ENCODE data around the gene DAZ4.
"Not testable (repeated sequence)": the region's sequence is repeated elsewhere in the genome, so short reads cannot be mapped to it uniquely, and the experiment has no call there.

Gene DAZ4, protein sequence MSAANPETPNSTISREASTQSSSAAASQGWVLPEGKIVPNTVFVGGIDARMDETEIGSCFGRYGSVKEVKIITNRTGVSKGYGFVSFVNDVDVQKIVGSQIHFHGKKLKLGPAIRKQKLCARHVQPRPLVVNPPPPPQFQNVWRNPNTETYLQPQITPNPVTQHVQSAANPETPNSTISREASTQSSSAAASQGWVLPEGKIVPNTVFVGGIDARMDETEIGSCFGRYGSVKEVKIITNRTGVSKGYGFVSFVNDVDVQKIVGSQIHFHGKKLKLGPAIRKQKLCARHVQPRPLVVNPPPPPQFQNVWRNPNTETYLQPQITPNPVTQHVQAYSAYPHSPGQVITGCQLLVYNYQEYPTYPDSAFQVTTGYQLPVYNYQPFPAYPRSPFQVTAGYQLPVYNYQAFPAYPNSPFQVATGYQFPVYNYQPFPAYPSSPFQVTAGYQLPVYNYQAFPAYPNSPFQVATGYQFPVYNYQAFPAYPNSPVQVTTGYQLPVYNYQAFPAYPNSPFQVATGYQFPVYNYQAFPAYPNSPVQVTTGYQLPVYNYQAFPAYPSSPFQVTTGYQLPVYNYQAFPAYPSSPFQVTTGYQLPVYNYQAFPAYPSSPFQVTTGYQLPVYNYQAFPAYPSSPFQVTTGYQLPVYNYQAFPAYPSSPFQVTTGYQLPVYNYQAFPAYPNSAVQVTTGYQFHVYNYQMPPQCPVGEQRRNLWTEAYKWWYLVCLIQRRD

DNA sequence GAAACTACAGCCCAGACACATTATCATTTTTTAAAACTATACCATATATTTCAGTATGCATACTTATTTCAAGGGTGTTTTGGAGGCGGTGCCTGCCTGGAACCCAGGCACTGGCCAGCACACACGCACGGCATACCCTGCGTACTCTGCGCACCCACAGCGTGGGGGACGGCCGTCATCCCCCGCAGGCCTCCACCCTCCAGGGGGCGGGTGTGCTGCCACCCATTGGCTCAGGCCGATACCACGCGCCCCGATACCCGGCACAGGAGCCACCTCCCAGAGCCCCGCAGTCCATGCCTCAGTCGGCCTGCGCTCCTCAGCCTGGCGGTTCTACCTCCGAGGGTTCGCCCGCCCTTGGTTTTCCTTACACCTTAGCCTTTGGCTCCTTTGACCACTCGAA lies at the start of gene DAZ4:
Gene DAZ4 (plus strand): TSS at position 301 of the 400 bp plus-strand sequence. CDS start 208 bp downstream, outside the sequence.
- H3K9ac ChIP-seq (ENCODE audit: low read depth, low read length); H3K9me3 ChIP-seq (ENCODE audit: control insufficient read depth, insufficient read depth, low read length); H3K27me3 ChIP-seq (ENCODE audit: control insufficient read depth, insufficient read depth, low read length); H3K4me3 ChIP-seq (ENCODE audit: low read depth, low read length); H3K36me3 ChIP-seq (ENCODE audit: control insufficient read depth, insufficient read depth, low read length); H3K27ac ChIP-seq (ENCODE audit: low read depth, low read length); H3K4me1 ChIP-seq (ENCODE audit: control insufficient read depth, insufficient read depth, low read length): not testable (repeated sequence)

DNA sequence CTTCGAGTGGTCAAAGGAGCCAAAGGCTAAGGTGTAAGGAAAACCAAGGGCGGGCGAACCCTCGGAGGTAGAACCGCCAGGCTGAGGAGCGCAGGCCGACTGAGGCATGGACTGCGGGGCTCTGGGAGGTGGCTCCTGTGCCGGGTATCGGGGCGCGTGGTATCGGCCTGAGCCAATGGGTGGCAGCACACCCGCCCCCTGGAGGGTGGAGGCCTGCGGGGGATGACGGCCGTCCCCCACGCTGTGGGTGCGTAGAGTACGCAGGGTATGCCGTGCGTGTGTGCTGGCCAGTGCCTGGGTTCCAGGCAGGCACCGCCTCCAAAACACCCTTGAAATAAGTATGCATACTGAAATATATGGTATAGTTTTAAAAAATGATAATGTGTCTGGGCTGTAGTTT lies 20.4 kb upstream of the DAZ4 start, which contains the start of gene DAZ3:
Gene DAZ3 (minus strand): TSS at position 101 of the 400 bp plus-strand sequence. CDS start 208 bp downstream, outside the sequence.
- H3K36me3 ChIP-seq (ENCODE audit: control insufficient read depth, insufficient read depth, low read length); H3K27me3 ChIP-seq (ENCODE audit: control insufficient read depth, insufficient read depth, low read length); H3K4me3 ChIP-seq (ENCODE audit: low read depth, low read length); H3K4me1 ChIP-seq (ENCODE audit: control insufficient read depth, insufficient read depth, low read length); H3K9ac ChIP-seq (ENCODE audit: low read depth, low read length); H3K9me3 ChIP-seq (ENCODE audit: control insufficient read depth, insufficient read depth, low read length); H3K27ac ChIP-seq (ENCODE audit: low read depth, low read length): not testable (repeated sequence)

GRCh38 chrY:24821836-24822235 lies 11.9 kb upstream of the DAZ4 start:
- not testable (repeated sequence) for H3K9ac ChIP-seq (ENCODE audit: low read depth, low read length); H3K4me3 ChIP-seq (ENCODE audit: low read depth, low read length); H3K27me3 ChIP-seq (ENCODE audit: control insufficient read depth, insufficient read depth, low read length); H3K27ac ChIP-seq (ENCODE audit: low read depth, low read length); H3K36me3 ChIP-seq (ENCODE audit: control insufficient read depth, insufficient read depth, low read length); H3K4me1 ChIP-seq (ENCODE audit: control insufficient read depth, insufficient read depth, low read length); H3K9me3 ChIP-seq (ENCODE audit: control insufficient read depth, insufficient read depth, low read length)

GRCh38 chrY:24824184-24824879 lies 9.4 kb upstream of the DAZ4 start:
- not testable (repeated sequence) for H3K4me1 ChIP-seq (ENCODE audit: control insufficient read depth, insufficient read depth, low read length); H3K36me3 ChIP-seq (ENCODE audit: control insufficient read depth, insufficient read depth, low read length); H3K27ac ChIP-seq (ENCODE audit: low read depth, low read length); H3K9me3 ChIP-seq (ENCODE audit: control insufficient read depth, insufficient read depth, low read length); H3K9ac ChIP-seq (ENCODE audit: low read depth, low read length); H3K4me3 ChIP-seq (ENCODE audit: low read depth, low read length); H3K27me3 ChIP-seq (ENCODE audit: control insufficient read depth, insufficient read depth, low read length)

- H3K36me3 ChIP-seq (ENCODE audit: control insufficient read depth, insufficient read depth, low read length); H3K9me3 ChIP-seq (ENCODE audit: control insufficient read depth, insufficient read depth, low read length); H3K27ac ChIP-seq (ENCODE audit: low read depth, low read length); H3K4me3 ChIP-seq (ENCODE audit: low read depth, low read length); H3K4me1 ChIP-seq (ENCODE audit: control insufficient read depth, insufficient read depth, low read length); H3K27me3 ChIP-seq (ENCODE audit: control insufficient read depth, insufficient read depth, low read length); H3K9ac ChIP-seq (ENCODE audit: low read depth, low read length): not testable (repeated sequence)
Measured at GRCh38 chrY:24825069-24825468, 8.7 kb upstream of the DAZ4 start.

Data from HUES48 (cell line).